Central memory CD4-positive, alpha-beta T cell (primary cell): ENCODE data around the gene PRKG1.
"Not testable (repeated sequence)": the region's sequence is repeated elsewhere in the genome, so short reads cannot be mapped to it uniquely, and the experiment has no call there.

Experiments
- DNase-seq: peaks from one replicate; pipeline ENCODE4 v3.0.0; 2022

Gene PRKG1

DNA sequence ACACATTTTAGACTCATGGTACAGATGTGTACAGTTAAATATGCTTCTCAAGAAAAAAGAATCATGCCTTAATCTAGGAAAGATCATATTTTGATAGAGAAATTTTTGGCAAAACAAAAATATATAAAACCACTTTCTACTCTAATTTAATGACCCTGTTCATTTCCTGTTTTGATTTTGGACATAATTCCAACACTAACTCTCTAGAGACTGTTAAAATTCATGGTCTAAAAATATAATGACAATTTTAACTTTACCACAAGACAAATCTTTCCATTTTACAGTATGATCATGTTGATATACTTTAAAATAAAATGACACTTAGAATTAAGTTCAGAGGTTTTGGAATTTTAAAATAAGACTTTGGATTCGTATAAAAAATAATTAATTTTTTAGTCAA lies 45.2 kb downstream of the PRKG1 start:
- DNase-seq, result no peak

DNA sequence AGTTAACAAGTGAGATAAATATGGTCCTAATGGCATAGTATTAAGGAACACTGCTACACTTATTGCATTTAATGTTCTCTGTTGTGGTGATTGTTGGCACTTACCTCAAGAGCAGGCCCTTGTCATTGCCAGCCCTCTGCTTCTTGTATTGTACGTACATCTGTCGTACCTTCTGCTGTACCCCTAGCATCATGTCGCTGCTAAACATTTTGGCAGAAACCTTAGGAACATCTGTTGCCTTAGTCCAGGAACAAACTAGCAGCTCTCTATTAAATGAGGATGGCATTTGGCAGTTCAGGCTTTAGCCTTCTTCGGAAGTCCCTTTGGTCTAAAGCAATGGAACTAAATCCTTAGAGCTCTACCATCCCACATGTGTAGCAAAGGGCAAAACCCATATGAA lies 47.6 kb downstream of the PRKG1 start:
- DNase-seq, result no peak

- no peak for DNase-seq
Observed at GRCh38 chr10:51124852-51125251, 50.6 kb downstream of the PRKG1 start.

DNA sequence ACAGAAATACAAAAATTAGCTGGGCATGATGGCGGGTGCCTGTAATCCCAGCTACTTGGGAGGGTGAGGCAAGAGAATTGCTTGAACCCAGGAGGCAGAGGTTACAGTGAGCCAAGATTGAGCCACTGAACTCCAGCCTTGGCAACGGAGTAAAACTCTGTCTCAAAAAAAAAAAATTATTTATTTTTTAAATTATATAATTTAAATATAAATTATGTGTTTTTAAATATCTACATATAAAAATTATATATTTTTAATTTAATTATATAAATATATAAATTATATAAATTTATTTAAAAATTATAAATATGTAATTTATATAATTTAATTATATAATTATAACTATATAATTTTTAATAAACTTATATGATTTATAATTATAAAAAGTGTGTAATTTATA lies 51.2 kb downstream of the PRKG1 start:
- DNase-seq, result no peak

- DNase-seq, result no peak
Observed at GRCh38 chr10:51129946-51130544, 55.8 kb downstream of the PRKG1 start.

- no peak for DNase-seq
Observed at GRCh38 chr10:51137756-51138529, 63.7 kb downstream of the PRKG1 start.

DNA sequence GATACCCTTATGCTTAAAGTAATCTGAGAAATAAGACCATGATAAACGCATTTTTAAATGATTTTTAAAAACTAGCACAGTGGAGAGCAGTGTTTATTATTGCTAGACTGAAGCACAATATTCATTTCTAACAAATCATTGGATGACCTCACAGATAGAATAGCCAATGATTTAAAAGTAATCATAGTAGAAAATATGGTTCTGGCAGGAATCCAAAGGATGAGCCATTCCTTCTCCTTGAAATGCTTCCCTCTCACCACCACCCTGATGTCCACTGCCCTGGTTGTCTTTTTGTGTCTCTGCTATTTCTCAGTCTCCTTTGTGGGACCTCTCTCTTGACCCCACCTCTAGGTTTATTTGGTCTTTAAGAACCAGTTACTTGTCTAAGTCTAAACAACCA lies 64.9 kb downstream of the PRKG1 start:
- no peak for DNase-seq

DNA sequence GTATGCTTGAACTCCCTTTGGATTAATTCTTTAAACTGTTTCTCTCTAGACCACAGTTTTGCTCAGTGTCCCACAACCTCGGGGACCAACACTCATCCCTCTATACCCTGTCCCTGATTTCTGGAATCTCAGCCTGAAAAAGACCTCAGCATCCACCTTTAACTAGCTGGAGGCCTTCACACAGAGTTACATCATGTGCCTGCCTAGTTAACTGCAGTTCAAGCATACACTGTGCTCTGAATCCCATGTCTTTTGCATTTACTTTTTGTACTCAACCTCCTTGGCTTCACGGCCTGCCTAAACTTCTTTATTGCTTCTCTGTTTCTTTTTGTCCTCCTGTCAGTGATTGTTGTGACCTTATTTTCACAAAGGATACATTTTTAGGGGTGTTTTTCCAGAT lies 66.7 kb downstream of the PRKG1 start:
- no peak for DNase-seq

DNA sequence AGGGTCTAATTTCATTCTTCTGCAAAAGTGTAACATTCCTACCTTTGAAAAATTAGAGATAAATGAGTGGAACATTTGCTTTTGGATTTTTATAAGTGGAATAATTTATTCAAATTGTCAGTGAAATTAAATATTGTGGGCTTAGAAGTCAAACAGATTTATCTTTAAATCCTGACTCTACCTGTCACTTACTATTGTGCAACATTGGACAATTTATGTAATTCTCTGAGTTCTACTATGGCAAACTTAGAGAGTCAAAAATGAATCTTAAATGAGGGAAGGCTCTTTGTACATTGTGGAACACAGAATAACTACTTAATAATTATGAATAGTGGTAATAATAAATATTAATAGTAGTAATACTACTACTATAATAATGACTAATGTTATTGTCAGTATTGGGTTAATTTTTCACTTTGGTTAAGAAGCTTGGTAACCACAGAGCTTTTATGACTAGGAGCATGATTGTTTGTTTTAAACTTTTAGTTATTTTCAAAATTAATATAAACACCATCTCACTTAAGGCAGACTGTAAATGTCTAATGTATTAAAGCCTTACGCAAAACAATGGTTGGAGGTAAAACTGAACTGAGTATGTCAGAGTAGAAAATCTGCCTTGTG lies 70.0 kb downstream of the PRKG1 start:
- no peak for DNase-seq

GRCh38 chr10:51145375-51145774 lies 71.1 kb downstream of the PRKG1 start:
- DNase-seq, result no peak

DNA sequence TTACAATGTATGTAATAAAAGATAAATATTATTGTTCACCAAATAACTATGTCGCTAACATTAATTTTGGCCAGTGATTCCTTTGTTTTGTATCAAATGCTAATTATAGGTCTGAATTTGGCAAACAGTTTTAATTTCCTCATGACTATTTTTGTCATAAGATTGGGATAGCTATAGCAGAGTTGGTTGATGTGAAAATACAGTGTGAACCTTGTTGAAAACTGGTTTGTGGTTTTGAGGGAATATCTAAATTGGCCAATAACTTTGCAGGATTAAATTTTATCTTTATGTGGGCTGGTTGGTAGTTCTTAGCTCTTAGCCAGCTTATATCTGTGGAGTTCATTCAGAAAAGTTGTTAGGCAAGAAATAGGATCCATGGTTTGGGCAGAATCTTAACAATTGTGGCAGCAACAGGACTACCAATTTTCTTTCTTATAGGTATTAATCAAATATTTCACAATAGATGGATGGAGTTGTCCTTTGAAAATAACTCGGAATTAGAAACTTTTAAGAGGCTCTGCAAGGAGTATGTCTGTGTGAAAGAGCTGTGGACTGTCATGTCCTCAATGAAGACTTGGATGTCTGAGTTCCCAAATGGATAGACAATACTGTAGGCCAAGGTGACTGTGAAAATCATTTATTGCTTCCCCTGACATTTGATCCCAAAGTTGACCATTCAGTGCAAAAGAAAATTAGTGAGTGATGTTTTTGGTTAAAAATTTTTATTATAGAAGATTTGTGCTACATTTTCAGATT lies 73.5 kb downstream of the PRKG1 start:
- DNase-seq, result no peak

DNA sequence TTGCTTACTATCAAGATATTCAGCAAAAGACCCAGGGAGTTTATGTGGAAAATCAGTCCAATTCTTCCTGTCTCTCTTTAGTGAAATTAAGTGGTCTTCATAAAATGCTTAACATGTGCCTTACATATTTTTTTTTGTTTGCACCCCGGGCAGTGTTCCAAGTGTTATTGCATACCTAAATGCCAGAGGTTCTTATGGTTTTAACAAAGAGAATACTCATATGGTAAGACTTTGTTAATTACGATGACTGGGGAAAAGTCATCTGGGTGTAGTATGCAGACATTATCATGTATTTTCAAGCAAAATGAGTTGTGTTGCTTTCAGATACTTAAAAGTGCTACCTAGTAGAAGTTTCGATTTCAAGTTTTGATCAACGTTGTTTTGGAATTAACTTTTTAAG lies 82.6 kb downstream of the PRKG1 start:
- no peak for DNase-seq

DNA sequence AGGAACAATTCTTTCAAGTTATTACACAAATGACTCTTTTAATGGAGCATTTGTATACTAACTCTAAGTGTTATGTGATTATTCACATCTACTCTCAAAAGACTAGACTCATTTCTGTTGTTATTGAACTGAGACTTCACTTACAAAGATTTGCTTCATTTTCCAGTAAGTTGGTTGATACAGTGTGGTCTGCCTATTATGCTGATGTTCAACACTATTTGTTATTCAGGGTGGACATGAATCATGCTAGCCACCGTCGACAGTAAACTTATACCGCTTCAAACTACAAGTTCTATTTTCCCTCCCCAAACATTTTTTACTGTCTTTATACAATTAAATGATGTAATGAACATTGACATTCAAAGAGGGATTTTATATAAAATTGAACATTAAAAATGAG lies 84.5 kb downstream of the PRKG1 start:
- no peak for DNase-seq

- DNase-seq, result no peak
Observed at GRCh38 chr10:51159841-51160240, 85.6 kb downstream of the PRKG1 start.

DNA sequence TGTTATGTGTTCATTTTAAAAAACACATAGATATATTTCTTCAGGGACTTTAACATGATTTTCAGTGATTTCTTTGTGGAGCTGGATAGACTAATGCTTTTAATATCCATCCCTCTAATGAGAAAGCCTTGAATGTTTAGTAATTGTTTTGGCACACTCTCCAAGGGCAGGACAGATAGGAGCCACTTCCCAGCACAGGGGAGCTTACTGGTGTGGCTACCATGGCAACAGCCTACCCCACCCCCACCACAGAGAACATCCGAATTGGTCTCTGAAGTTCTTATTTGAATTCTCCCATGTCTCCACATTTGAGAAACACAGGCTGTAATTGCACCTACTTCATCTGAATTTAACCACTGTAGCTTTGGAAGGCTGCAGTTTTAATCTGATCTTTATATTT lies 87.7 kb downstream of the PRKG1 start:
- DNase-seq, result no peak

- DNase-seq, result not testable (repeated sequence)
Observed at GRCh38 chr10:51163380-51164049, 89.2 kb downstream of the PRKG1 start.

- no peak for DNase-seq
Observed at GRCh38 chr10:51168086-51168815, 94.0 kb downstream of the PRKG1 start.

- no peak for DNase-seq
Observed at GRCh38 chr10:51169111-51169510, 94.8 kb downstream of the PRKG1 start.

DNA sequence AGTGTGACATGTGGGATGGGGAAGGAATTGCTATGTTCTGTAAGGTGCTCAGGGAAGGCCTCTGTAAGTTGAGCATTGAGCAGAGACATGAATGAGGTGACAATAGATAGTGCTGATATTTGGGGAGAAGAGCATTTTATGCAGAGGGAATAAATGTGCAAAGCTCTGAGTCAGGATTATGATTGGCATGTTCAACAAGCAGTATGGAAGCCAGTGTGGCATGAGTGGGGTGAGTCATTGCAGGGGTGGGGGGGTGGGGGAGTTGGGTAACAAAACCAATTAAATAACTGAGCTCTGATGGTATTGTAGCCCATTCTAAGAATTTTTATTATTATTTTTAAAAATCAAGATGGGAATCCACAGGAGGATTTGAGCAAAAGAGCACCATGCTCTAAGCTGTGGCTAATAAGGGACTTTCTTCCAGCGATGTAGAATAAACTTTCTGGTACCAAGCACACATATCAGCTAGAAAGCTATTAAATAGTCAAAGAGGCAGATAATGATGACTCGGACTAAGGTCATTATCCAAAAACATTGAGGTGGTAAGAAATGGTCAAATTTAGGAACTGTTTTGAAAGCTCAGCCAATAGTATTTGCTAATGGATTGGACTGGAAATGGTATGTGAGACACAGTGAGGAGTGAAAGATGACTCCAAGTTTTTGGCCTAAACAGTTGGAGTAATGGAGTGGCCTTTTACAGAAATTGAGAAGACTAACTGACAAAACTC lies 96.4 kb downstream of the PRKG1 start:
- no peak for DNase-seq

GRCh38 chr10:51171946-51172345 lies 97.7 kb downstream of the PRKG1 start:
- no peak for DNase-seq

GRCh38 chr10:51176976-51177695 lies 102.8 kb downstream of the PRKG1 start:
- DNase-seq, result no peak
